Measurements from ENCODE around the gene SETX. TPM values are rescaled to one million over a fixed set of nuclear protein-coding genes. Genes with fewer than 3 reads are reported as not detected.
A peak's percentile ranks its signal among the peaks of the same experiment; 100 is the strongest.

The SETX gene
- total and polyA plus RNA-seq, 2 of the 13 experiments (the other 11 are each of a cell fraction or from before 2014, with no cell fraction given), result 13.2 to 39.0 TPM

GRCh38 chr9:132241840-132242620 lies 112.8 kb downstream of the SETX start (continued):
- TF ChIP-seq AGO2 (optimal IDR thresholded peaks at IDR 0.05; ENCODE audit: low read depth, low read length), result no peak

- Histone ChIP-seq H3K4me3 (replicated peaks in 1 of 3; ENCODE audit: insufficient read depth in 1 of 3, low read depth in 2 of 3, low read length in 3 of 3) (peak overlapping the region; percentile 65 to 73 (median 66); a peak in 5 of 6 replicates), H2AFZ (ENCODE audit: low read length) (no peak overlapping the region), H3K27ac (ENCODE audit: extremely low read length, insufficient read depth, low read length) (no peak overlapping the region), H3K4me1 (ENCODE audit: insufficient read depth, low read length) (peaks cover 16% of the 10 kb centered on the region), H3K9ac (ENCODE audit: insufficient read depth, low read depth, low read length) (no peak overlapping the region), H3K36me3 (replicated peaks in 1 of 2; ENCODE audit: control insufficient read depth in 1 of 2, insufficient read depth in 2 of 2, low read length in 2 of 2) (no peaks in the 10 kb centered on the region), H3K27me3 (ENCODE audit: control insufficient read depth in 1 of 2, insufficient read depth in 2 of 2, low read length in 2 of 2) (peaks cover 16 to 73% of the 10 kb centered on the region in 2 experiments; a peak in 4 of 5 replicates), H3K9me3 (ENCODE audit: low read length) (no peaks in the 10 kb centered on the region), H4K20me1 (ENCODE audit: insufficient read depth, low read length) (peaks cover 3% of the 10 kb centered on the region; the same call in 1 of the 2 replicates), H3K79me2 (ENCODE audit: insufficient read depth, low read length) (no peaks in the 10 kb centered on the region), H3K4me2 (ENCODE audit: low read depth, low read length) (peak overlapping the region; percentile 80)
- ATAC-seq (no peak; the same call in 2 of the 3 replicates), FAIRE-seq (no peak), DNase-seq (ENCODE audit: low spot score) (no peak)
- under 1% methylated on average over 11 of the region's 33 CpGs for WGBS (ENCODE audit: low lambda C conversion rate)
- BruUV-seq (replicated peaks), result no TSS peak
- CTCF ChIA-PET (ENCODE audit: low intra/inter-chr PET ratio, low total read pairs), result no interaction called here
- in situ Hi-C loops (cut with HindIII; ENCODE audit: extremely low pct_ligation_motif_present, low pct_unique_long_range_greater_than_20kb) (loop anchor here (25.0 kb wide), 1 partner anchor 654 kb away; no protein-coding TSS in a partner anchor), intact Hi-C loops (cut with micrococcal nuclease; ENCODE audit: unreplicated experiment) (loop anchor here (5.0 kb wide), 1 partner anchor 479 kb away; no protein-coding TSS in a partner anchor)
- POLR2A ChIA-PET, result interaction anchor here (1.0 kb wide), 1 partner anchor 114 kb away, joined by 3 read pairs; the partner anchor contains the start of gene SETX
- TF ChIP-seq RNF2 (conservative IDR thresholded peaks at IDR 0.05; ENCODE audit: low read depth) (0 out of 2 replicates have a peak, but pooled peaks have one; percentile 17), RXRA (CRISPR knock-in tag; IDR thresholded peaks at IDR 0.05) (no peak), GABPB1 (CRISPR knock-in tag; IDR thresholded peaks at IDR 0.05) (peak; percentile 39; the same call in 1 of the 2 replicates), PHF20 (CRISPR knock-in tag; IDR thresholded peaks at IDR 0.05) (no peak), SRSF1 (optimal IDR thresholded peaks at IDR 0.05; ENCODE audit: low read depth, low read length) (no peak), MTF2 (CRISPR knock-in tag; IDR thresholded peaks at IDR 0.05; ENCODE audit: borderline replicate concordance) (0 out of 2 replicates have a peak, but pooled peaks have one; percentile 56), CCDC6 (CRISPR knock-in tag; IDR thresholded peaks at IDR 0.05) (peak; percentile 5; the same call in 1 of the 2 replicates), PITX1 (CRISPR knock-in tag; IDR thresholded peaks at IDR 0.05) (0 out of 2 replicates have a peak, but pooled peaks have one; percentile 31), NFKB2 (CRISPR knock-in tag; IDR thresholded peaks at IDR 0.05; ENCODE audit: borderline replicate concordance) (peak; percentile 28; the same call in 1 of the 2 replicates), ZNF768 (CRISPR knock-in tag; IDR thresholded peaks at IDR 0.05) (0 out of 2 replicates have a peak, but pooled peaks have one; percentile 38), KDM4B (CRISPR knock-in tag; IDR thresholded peaks at IDR 0.05) (no peak), ZNF761 (CRISPR knock-in tag; conservative IDR thresholded peaks at IDR 0.05) (no peak), MYPOP (CRISPR knock-in tag; IDR thresholded peaks at IDR 0.05) (0 out of 2 replicates have a peak, but pooled peaks have one; percentile 24), MAZ (IDR thresholded peaks at IDR 0.05; ENCODE audit: borderline replicate concordance, low read depth, low read length) (0 out of 2 replicates have a peak, but pooled peaks have one; percentile 12), MAZ (CRISPR knock-in tag; IDR thresholded peaks at IDR 0.05; ENCODE audit: low read depth) (no peak), ZNF687 (CRISPR knock-in tag; IDR thresholded peaks at IDR 0.05) (peak; percentile 44; the same call in 1 of the 2 replicates), TOPORS (CRISPR knock-in tag; IDR thresholded peaks at IDR 0.05) (no peak)
Observed at GRCh38 chr9:132241483-132241839, 113.3 kb downstream of the SETX start.
